Caco-2 (cell line): Measurements from ENCODE around the gene PTPRN2. TPM values are rescaled to one million over a fixed set of nuclear protein-coding genes. Genes with fewer than 3 reads are reported as not detected.

Source experiments
- BruUV-seq: library from RNA; stranded (reverse); fragments of 400-500 nt; replicated peaks from 2 replicates; lab custom pipeline; 2021; lab: Mats Ljungman, UMichigan
- CTCF ChIA-PET: fragments of 300-600 bp; sonication (Branson Sonifier 250); formaldehyde crosslinking; loops from one replicate; lab custom pipeline; 2022; ENCODE audit warnings: antibody characterized with exemption; lab: Charles Lee
- POLR2A ChIA-PET: fragments of 300-600 bp; sonication (Branson Sonifier 250); formaldehyde crosslinking; loops from one replicate; lab custom pipeline; 2022; ENCODE audit warnings: antibody characterized with exemption; lab: Charles Lee
- DNase-seq, 2 experiments: peaks; one replicate each; pipeline versions ENCODE4 v3.0.0 to v3.0.0-alpha.2; 2020 to 2022
- H3K27me3 ChIP-seq: replicated peaks from 2 replicates; pipeline ENCODE4 v1.6.0; 2011; ENCODE audit warnings: low read length; ENCODE audit not compliant: control insufficient read depth, insufficient read depth
- H3K36me3 ChIP-seq: 2 replicates; pipeline ENCODE4 v1.5.1; 2011; ENCODE audit warnings: low read length; ENCODE audit not compliant: control insufficient read depth, insufficient read depth
- H3K4me1 ChIP-seq: fragments of 250-450 bp; sonication (Bioruptor Pico); 2 replicates; pipeline ENCODE4 v1.5.1; 2020; ENCODE audit warnings: mild to moderate bottlenecking
- H3K4me3 ChIP-seq: 2 replicates; pipeline ENCODE4 v1.5.1; 2011; ENCODE audit warnings: low read depth, mild to moderate bottlenecking, control low read depth, low read length
- H3K9me3 ChIP-seq: fragments of 250-450 bp; sonication (Bioruptor Pico); 2 replicates; pipeline ENCODE4 v1.5.1; 2020; ENCODE audit warnings: mild to moderate bottlenecking, moderate library complexity
- H3K27ac Mint-ChIP-seq: one replicate; pipeline ENCODE4 v1.8.0; 2022; ENCODE audit warnings: mixed read lengths; ENCODE audit not compliant: unreplicated experiment
- H3K27me3 Mint-ChIP-seq: one replicate; pipeline ENCODE4 v1.8.0; 2022; ENCODE audit warnings: mixed read lengths; ENCODE audit not compliant: insufficient read depth, unreplicated experiment
- H3K36me3 Mint-ChIP-seq: one replicate; pipeline ENCODE4 v1.8.0; 2022; ENCODE audit warnings: mild to moderate bottlenecking, mixed read lengths; ENCODE audit not compliant: insufficient read depth, unreplicated experiment
- H3K4me1 Mint-ChIP-seq: one replicate; pipeline ENCODE4 v1.8.0; 2022; ENCODE audit warnings: low read depth, mixed read lengths; ENCODE audit not compliant: unreplicated experiment
- H3K4me3 Mint-ChIP-seq: one replicate; pipeline ENCODE4 v1.8.0; 2022; ENCODE audit warnings: mild to moderate bottlenecking, moderate library complexity, mixed read lengths; ENCODE audit not compliant: unreplicated experiment
- H3K9me3 Mint-ChIP-seq: one replicate; pipeline ENCODE4 v1.8.0; 2022; ENCODE audit warnings: mixed read lengths; ENCODE audit not compliant: unreplicated experiment
- CTCF ChIP-seq, 2 experiments: fragments of 200-600 bp in 1 of 2; IDR thresholded peaks; 1 replicate in 1 of 2; 2 replicates in 1 of 2; pipeline versions ENCODE4 v1.5.1 to v1.8.0; 2011 to 2022; ENCODE audit warnings: antibody characterized with exemption in 1 of 2, control low read depth in 1 of 2, inconsistent platforms in 1 of 2, low read depth in 1 of 2, low read length in 1 of 2, mild to moderate bottlenecking in 1 of 2, moderate library complexity in 1 of 2; ENCODE audit not compliant: insufficient read depth in 1 of 2, severe bottlenecking in 1 of 2, unreplicated experiment in 1 of 2
- intact Hi-C: fragments of 100-400 bp; cut with micrococcal nuclease; formaldehyde crosslinking; loops from one replicate; pipeline ENCODE4 v1.10.0; 2022; ENCODE audit not compliant: unreplicated experiment
- total RNA-seq: library from RNA; stranded (reverse); gene quantifications from 2 replicates; pipeline ENCODE4 v1.2.3, GENCODE V29; 2022

Gene PTPRN2
- total RNA-seq, 1 experiment from 2014 or later = 1.4 TPM

- Histone ChIP-seq H3K36me3 (no peaks in the 10 kb centered on the region), H3K27me3 (no peaks in the 10 kb centered on the region), H3K4me1 (no peaks in the 10 kb centered on the region), H3K9me3 (no peaks in the 10 kb centered on the region), H3K4me3 (no peak overlapping the region)
- no peaks in the 10 kb centered on the region for H3K4me1 Mint-ChIP-seq
- no peak for TF ChIP-seq CTCF (IDR thresholded peaks at IDR 0.05; ENCODE audit: insufficient read depth in 1 of 2, low read depth in 1 of 2, low read length in 1 of 2, severe bottlenecking in 1 of 2, unreplicated experiment in 1 of 2)
- intact Hi-C loops = no loop called here
- no peaks in the 10 kb centered on the region for H3K9me3 Mint-ChIP-seq
- H3K27ac Mint-ChIP-seq = no peak overlapping the region
- POLR2A ChIA-PET = no interaction called here
- CTCF ChIA-PET = no interaction called here
- DNase-seq = no peak
- no TSS peak for BruUV-seq
- H3K27me3 Mint-ChIP-seq = peaks cover 3% of the 10 kb centered on the region
- no peaks in the 10 kb centered on the region for H3K36me3 Mint-ChIP-seq
- no peak overlapping the region for H3K4me3 Mint-ChIP-seq
These were observed 988.1 kb downstream of the PTPRN2 start for GRCh38 chr7:157599491-157599890.

GRCh38 chr7:157597562-157597961 is 990.1 kb downstream of the PTPRN2 start:
- Mint-ChIP-seq H3K36me3 (no peaks in the 10 kb centered on the region), H3K9me3 (no peaks in the 10 kb centered on the region), H3K4me1 (no peaks in the 10 kb centered on the region), H3K4me3 (no peak overlapping the region), H3K27me3 (peaks cover 3% of the 10 kb centered on the region), H3K27ac (no peak overlapping the region)
- no peak for TF ChIP-seq CTCF (IDR thresholded peaks at IDR 0.05; ENCODE audit: insufficient read depth in 1 of 2, low read depth in 1 of 2, low read length in 1 of 2, severe bottlenecking in 1 of 2, unreplicated experiment in 1 of 2)
- no peaks in the 10 kb centered on the region for H3K4me1 ChIP-seq
- no peak overlapping the region for H3K4me3 ChIP-seq
- H3K27me3 ChIP-seq = no peaks in the 10 kb centered on the region
- intact Hi-C loops = no loop called here
- no peak for DNase-seq
- BruUV-seq = no TSS peak
- CTCF ChIA-PET = no interaction called here
- POLR2A ChIA-PET = no interaction called here
- no peaks in the 10 kb centered on the region for H3K9me3 ChIP-seq
- H3K36me3 ChIP-seq = no peaks in the 10 kb centered on the region

GRCh38 chr7:157596881-157597280 is 990.7 kb downstream of the PTPRN2 start:
- Histone ChIP-seq H3K9me3 (no peaks in the 10 kb centered on the region), H3K4me1 (no peaks in the 10 kb centered on the region), H3K4me3 (no peak overlapping the region), H3K27me3 (no peaks in the 10 kb centered on the region), H3K36me3 (no peaks in the 10 kb centered on the region)
- H3K36me3 Mint-ChIP-seq = no peaks in the 10 kb centered on the region
- BruUV-seq = no TSS peak
- CTCF ChIA-PET = no interaction called here
- H3K4me3 Mint-ChIP-seq = no peak overlapping the region
- POLR2A ChIA-PET = no interaction called here
- intact Hi-C loops = no loop called here
- no peak overlapping the region for H3K27ac Mint-ChIP-seq
- no peaks in the 10 kb centered on the region for H3K4me1 Mint-ChIP-seq
- H3K27me3 Mint-ChIP-seq = peaks cover 3% of the 10 kb centered on the region
- no peak for DNase-seq
- H3K9me3 Mint-ChIP-seq = no peaks in the 10 kb centered on the region
- no peak for TF ChIP-seq CTCF (IDR thresholded peaks at IDR 0.05; ENCODE audit: insufficient read depth in 1 of 2, low read depth in 1 of 2, low read length in 1 of 2, severe bottlenecking in 1 of 2, unreplicated experiment in 1 of 2)
